Esophagus (tissue), 2 donors: ENCODE measurements around the gene ACSL6. TPM values are rescaled to one million over a fixed set of nuclear protein-coding genes. Genes with fewer than 3 reads are reported as not detected.
"Not testable (repeated sequence)": the region's sequence is repeated elsewhere in the genome, so short reads cannot be mapped to it uniquely, and the experiment has no call there.

Source experiments
- H3K27ac ChIP-seq, 2 donors: one replicate each; pipeline ENCODE4 v1.5.1; 2013; ENCODE audit warnings: low read depth in 2 of 2, mild to moderate bottlenecking in 2 of 2, inconsistent platforms in 1 of 2, low read length in 1 of 2, moderate library complexity in 1 of 2
- H3K27me3 ChIP-seq, 2 donors: one replicate each; pipeline ENCODE4 v1.6.1; 2013; ENCODE audit warnings: low read length in 2 of 2, control low read depth in 1 of 2, mild to moderate bottlenecking in 1 of 2; ENCODE audit not compliant: insufficient read depth in 2 of 2, control insufficient read depth in 1 of 2
- H3K36me3 ChIP-seq, 2 donors: one replicate each; pipeline ENCODE4 v1.6.1; 2013; ENCODE audit warnings: low read length in 1 of 2; ENCODE audit not compliant: control insufficient read depth in 2 of 2, insufficient read depth in 2 of 2
- H3K4me1 ChIP-seq, 2 donors: one replicate each; pipeline ENCODE4 v1.6.1; 2013; ENCODE audit warnings: low read length in 1 of 2; ENCODE audit not compliant: control insufficient read depth in 2 of 2, insufficient read depth in 2 of 2
- H3K4me3 ChIP-seq, 2 donors: one replicate each; pipeline ENCODE4 v1.5.1; 2013; ENCODE audit warnings: low read length in 2 of 2, mild to moderate bottlenecking in 2 of 2, low read depth in 1 of 2, moderate library complexity in 1 of 2
- H3K9me3 ChIP-seq, 2 donors: one replicate each; pipeline ENCODE4 v1.6.1; 2013; ENCODE audit warnings: mild to moderate bottlenecking in 2 of 2, low read depth in 1 of 2, low read length in 1 of 2, moderate library complexity in 1 of 2; ENCODE audit not compliant: control insufficient read depth in 2 of 2, insufficient read depth in 1 of 2
- WGBS, 2 donors: extraction: QIAGEN DNeasy Blood & Tissue Kit; methylation state at CpG; one replicate each; pipeline ENCODE4 v1.1.7; 2013; 5-methylcytosine and 5-hydroxymethylcytosine counted together
- polyA plus RNA-seq, 2 donors: library from polyadenylated mRNA; stranded (reverse); fragments of 200-250 nt; gene quantifications; one replicate each; pipeline ENCODE4 v1.2.3, GENCODE V29; 2013
- donor health status: healthy with polysubstance abuse.
- donor health status: Bipolar disorder and iron deficiency.

The ACSL6 gene
- polyA plus RNA-seq, 2 donors: 0.28 to 0.29 TPM

DNA sequence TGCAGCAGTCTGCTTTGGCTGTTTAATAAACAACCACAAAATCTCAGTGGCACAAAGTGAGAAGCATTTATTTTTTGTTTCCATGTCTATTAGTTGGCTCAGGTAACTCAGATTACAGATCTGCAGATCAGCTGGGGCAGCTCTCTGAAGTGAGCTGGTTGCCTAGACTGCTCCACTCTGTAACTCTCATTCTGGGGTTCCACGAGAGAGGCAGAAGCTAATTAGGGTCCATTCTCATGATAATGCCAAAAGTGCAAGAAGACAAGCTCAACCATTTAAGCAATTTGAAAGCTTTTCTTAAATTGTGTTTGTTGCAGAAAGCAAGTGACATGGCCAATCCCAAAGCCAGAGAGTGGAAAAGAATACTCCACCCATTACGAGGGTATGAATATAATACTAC lies 79.2 kb downstream of the ACSL6 start:
- H3K4me3 ChIP-seq: no peak overlapping the region
- H3K9me3 ChIP-seq: no peaks in the 10 kb centered on the region
- H3K27me3 ChIP-seq: no peaks in the 10 kb centered on the region
- WGBS, 2 donors: 83 to 86% methylated on average over 2 of the region's 2 CpGs
- no peaks in the 10 kb centered on the region for H3K36me3 ChIP-seq
- H3K27ac ChIP-seq: no peak overlapping the region
- no peaks in the 10 kb centered on the region for H3K4me1 ChIP-seq

DNA sequence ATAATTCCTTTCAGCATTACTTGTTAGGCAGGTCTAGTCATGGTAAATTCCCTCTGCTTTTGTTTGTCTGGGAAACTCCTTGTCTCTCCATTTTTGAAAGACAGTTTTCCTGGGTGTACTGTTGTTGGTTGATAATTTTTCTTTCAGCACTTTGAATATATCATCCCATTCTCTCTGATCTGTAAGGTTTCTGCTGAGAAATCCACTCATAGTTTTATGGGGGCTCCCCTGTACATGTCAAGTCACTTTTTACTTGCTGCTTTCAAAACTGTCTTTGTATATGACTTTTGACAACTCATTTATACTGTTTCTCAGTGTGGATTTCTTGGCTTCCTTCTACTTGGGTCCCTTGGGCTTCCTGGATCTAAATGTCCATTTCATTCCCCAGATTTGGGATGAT lies 82.5 kb downstream of the ACSL6 start:
- Histone ChIP-seq H3K9me3 (no peaks in the 10 kb centered on the region), H3K27me3 (no peaks in the 10 kb centered on the region), H3K4me1 (no peaks in the 10 kb centered on the region), H3K4me3 (no peak overlapping the region), H3K27ac (no peak overlapping the region), H3K36me3 (no peaks in the 10 kb centered on the region)

DNA sequence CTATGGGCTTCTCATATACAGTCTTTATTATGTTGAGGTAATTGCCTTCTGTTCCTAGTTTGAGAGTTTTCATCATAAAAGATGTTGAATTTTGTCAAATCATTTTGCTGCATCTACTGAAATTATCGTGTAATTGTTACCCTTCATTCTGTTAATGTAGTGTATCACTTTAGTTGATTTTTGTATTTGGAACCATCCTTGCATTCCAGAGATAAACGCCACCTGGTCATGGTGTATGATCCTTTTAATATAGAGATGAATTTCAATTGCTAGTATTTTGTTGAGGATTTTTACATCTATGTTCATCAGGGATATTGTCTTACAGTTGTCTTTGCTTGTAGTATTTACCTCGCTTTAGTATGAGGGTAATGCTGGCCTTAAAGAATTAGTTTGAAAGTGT lies 85.3 kb downstream of the ACSL6 start:
- H3K9me3 ChIP-seq: no peaks in the 10 kb centered on the region
- no peaks in the 10 kb centered on the region for H3K36me3 ChIP-seq
- H3K27me3 ChIP-seq: no peaks in the 10 kb centered on the region
- no peak overlapping the region for H3K4me3 ChIP-seq
- no peak overlapping the region for H3K27ac ChIP-seq
- H3K4me1 ChIP-seq: no peaks in the 10 kb centered on the region
- WGBS, 2 donors: 74 to 91% methylated on average over 3 of the region's 3 CpGs

DNA sequence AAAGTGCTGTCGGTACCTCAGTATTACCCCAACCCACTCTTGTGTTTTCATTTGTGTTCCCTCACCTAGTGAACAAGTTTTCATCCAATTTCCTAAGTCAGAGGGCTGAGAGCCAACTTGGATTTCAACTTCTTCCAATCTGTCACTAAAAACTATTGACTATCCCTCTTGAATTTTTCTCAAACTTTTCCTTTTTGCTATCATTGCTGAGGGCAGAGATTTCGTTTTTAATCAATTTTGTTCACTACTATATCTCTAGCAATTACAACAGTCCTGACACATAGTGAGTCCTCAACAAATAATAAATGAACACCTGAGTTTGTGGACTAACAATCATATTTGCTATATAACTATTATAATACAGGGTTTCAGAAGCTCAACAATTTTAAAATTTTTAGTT lies 95.0 kb downstream of the ACSL6 start:
- Histone ChIP-seq H3K9me3 (no peaks in the 10 kb centered on the region), H3K4me3 (no peak overlapping the region), H3K4me1 (no peaks in the 10 kb centered on the region), H3K36me3 (no peaks in the 10 kb centered on the region), H3K27ac (no peak overlapping the region), H3K27me3 (no peaks in the 10 kb centered on the region)
- WGBS, 2 donors: 55% methylated on average over 2 of the region's 2 CpGs

DNA sequence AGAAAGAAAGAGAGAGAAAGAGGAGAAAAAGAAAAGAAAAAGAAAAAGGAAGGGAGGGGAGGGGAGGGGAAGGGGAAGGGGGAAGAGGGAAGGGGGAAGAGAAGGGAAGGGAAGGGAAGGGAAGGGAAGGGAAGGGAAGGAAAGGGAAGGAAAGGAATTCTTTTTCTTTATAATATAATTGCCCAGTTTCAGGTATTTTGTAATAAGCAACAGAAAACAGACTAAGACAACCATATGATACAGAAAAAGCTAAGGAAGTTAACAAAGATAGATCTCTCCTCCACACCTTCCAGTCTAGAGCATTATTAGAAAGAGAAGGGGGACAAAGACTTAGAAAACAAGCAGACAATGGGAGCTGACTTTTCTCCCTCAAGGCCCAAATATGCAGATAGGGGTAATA lies 97.0 kb downstream of the ACSL6 start:
- H3K4me1 ChIP-seq: no peaks in the 10 kb centered on the region
- H3K4me3 ChIP-seq: no peak overlapping the region
- no peak overlapping the region for H3K27ac ChIP-seq
- H3K9me3 ChIP-seq: no peaks in the 10 kb centered on the region
- H3K36me3 ChIP-seq: no peaks in the 10 kb centered on the region
- no peaks in the 10 kb centered on the region for H3K27me3 ChIP-seq

DNA sequence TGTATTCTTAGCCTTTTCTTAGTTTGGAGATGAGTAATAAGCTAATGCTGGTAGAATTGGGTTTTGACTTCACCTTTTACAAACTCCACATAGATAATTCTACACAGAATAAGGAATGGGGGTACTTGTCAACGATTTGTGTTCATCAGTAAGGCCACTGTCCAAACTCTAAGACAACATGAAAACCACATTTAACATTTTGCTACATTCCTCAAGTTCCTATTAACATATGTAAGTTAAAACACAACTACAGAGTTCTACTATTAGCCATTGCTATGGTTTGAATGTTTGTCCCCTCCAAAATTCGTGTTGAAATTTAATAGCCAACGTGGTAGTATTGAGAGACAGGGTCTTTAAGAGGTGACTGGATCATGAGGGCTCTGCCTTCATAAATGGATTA lies 97.9 kb downstream of the ACSL6 start:
- Histone ChIP-seq H3K27ac (no peak overlapping the region), H3K4me1 (no peaks in the 10 kb centered on the region), H3K4me3 (no peak overlapping the region), H3K9me3 (no peaks in the 10 kb centered on the region), H3K27me3 (no peaks in the 10 kb centered on the region), H3K36me3 (no peaks in the 10 kb centered on the region)
- 56 to 59% methylated on average over 3 of the region's 3 CpGs for WGBS, 2 donors

DNA sequence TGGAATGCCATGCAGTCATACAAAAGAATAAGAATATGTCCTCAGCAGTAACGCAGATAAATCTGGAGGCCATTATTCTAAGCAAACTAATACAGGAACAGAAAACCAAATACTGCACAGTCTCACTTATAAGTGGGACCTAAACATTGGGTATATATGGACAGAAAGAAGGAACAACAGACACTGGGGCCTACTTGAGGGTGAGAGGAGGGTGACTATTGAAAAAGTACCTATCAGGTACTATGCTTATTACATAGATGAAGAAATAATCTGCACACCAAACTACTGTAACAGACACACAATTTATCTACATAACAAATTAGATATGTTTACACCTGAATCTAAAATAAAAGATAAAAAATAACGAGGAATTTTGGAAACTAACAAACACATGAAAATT lies 104.8 kb downstream of the ACSL6 start:
- no peaks in the 10 kb centered on the region for H3K4me1 ChIP-seq
- H3K27me3 ChIP-seq: no peaks in the 10 kb centered on the region
- H3K36me3 ChIP-seq: no peaks in the 10 kb centered on the region
- 81 to 84% methylated on average over 2 of the region's 2 CpGs for WGBS, 2 donors
- H3K9me3 ChIP-seq: no peaks in the 10 kb centered on the region
- H3K27ac ChIP-seq: no peak overlapping the region
- H3K4me3 ChIP-seq: no peak overlapping the region

DNA sequence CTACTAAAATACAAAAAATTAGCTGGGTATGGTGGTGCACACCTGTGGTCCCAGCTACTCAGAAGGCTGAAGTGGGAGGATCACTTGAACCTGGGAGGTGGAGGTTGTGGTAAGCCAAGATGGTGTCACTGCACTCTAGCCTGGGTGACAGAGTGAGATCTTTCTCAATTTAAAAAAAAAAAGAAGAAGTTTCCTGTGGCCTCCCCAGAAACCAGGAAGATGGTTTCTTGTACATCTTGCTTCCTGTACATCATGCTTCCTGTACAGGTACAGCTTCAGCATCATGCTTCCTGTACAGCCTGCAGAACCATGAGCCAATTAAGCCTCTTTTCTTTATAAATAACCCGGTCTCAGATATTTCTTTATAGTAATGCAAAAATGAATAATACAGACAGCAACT lies 109.2 kb downstream of the ACSL6 start:
- H3K36me3 ChIP-seq, H3K9me3 ChIP-seq, H3K27ac ChIP-seq, H3K27me3 ChIP-seq, H3K4me1 ChIP-seq, H3K4me3 ChIP-seq: not testable (repeated sequence)
- WGBS, 2 donors: 73 to 77% methylated on average over 1 of the region's 1 CpG

Other genes starting within 250 kb of the ACSL6 start
- gene FNIP1, start 214.6 kb downstream of the ACSL6 start, polyA plus RNA-seq: 1 to 10 TPM; 2.4 to 2.5 TPM
- under 1 TPM in 1 of 2 donors, not detected in 1; 0.12 TPM for gene MEIKIN, start 66.0 kb downstream of the ACSL6 start, polyA plus RNA-seq
- gene IL3, start 49.0 kb upstream of the ACSL6 start, polyA plus RNA-seq: not detected
- under 1 TPM in 1 of 2 donors, not detected in 1; 0.05 TPM for gene CSF2, start 62.1 kb upstream of the ACSL6 start, polyA plus RNA-seq
- gene P4HA2, start 216.2 kb upstream of the ACSL6 start, polyA plus RNA-seq: 10 to 100 TPM; 11.5 to 11.9 TPM
- 10 to 100 TPM; 33.3 to 58.9 TPM for gene PDLIM4, start 246.0 kb upstream of the ACSL6 start, polyA plus RNA-seq